GM23338 (cell line): ENCODE results near the gene ATF5.

Source experiments
- CREB1 ChIP-seq: fragments of 250-450 bp; sonication (Bioruptor Pico); IDR thresholded peaks from 2 replicates; pipeline ENCODE4 v1.5.0; 2020; ENCODE audit warnings: low read depth, mild to moderate bottlenecking, moderate library complexity
- EZH2 ChIP-seq: fragments of 200-600 bp; sonication (generic); IDR thresholded peaks from one replicate; pipeline ENCODE4 v1.8.0; 2017; ENCODE audit warnings: antibody characterized with exemption, mild to moderate bottlenecking, low read depth; ENCODE audit not compliant: unreplicated experiment
- EZH2phosphoT487 ChIP-seq: fragments of 200-600 bp; sonication (generic); IDR thresholded peaks from one replicate; pipeline ENCODE4 v1.8.1; 2018; ENCODE audit warnings: antibody characterized with exemption; ENCODE audit not compliant: unreplicated experiment
- POLR2AphosphoS5 ChIP-seq: IDR thresholded peaks from 2 replicates; pipeline ENCODE4 v1.6.1; 2016; ENCODE audit warnings: antibody characterized with exemption, low read depth
- STAT1 ChIP-seq: IDR thresholded peaks from one replicate; pipeline ENCODE4 v1.6.1; 2016; ENCODE audit warnings: antibody characterized with exemption; ENCODE audit not compliant: unreplicated experiment
- ZNF114 ChIP-seq: fragments of 250-450 bp; sonication (Bioruptor Pico); IDR thresholded peaks from 2 replicates; pipeline ENCODE4 v1.5.0; 2020; ENCODE audit warnings: mild to moderate bottlenecking, moderate library complexity
- TF ChIP-seq, protein P1 (sequence below), 2 experiments: fragments of 200-600 bp in 1 of 2; sonication (generic) in 1 of 2; conservative IDR thresholded peaks; 2 replicates each; pipeline versions ENCODE4 v1.5.1 to v1.6.1; 2016 to 2017; ENCODE audit warnings: antibody characterized with exemption in 2 of 2, low read depth in 2 of 2, mild to moderate bottlenecking in 2 of 2, moderate library complexity in 1 of 2
- TF ChIP-seq, protein P2 (sequence below): IDR thresholded peaks from one replicate; pipeline ENCODE4 v1.6.1; 2018; ENCODE audit warnings: antibody characterized with exemption; ENCODE audit not compliant: unreplicated experiment

DNA sequence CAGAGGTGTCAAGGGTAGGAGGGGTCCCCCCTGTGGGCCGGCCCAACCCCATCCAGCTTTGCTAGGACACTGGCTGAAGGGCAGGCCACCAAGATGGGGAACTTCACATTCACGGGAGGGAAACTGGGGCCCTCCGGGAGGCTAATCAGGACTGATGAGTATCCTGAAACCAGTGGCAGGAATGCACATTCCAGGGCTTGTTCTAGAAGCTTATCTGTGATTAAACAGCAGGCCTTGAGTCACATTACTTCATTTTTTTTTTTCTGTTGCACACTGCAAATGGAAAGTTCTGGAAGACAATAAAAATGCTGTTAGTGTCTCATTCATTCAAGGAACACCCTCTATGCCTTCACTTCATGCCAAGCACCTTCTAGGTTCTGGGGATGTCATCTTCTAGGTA lies 47.5 kb downstream of the ATF5 start:
- TF ChIP-seq, protein P1, sequence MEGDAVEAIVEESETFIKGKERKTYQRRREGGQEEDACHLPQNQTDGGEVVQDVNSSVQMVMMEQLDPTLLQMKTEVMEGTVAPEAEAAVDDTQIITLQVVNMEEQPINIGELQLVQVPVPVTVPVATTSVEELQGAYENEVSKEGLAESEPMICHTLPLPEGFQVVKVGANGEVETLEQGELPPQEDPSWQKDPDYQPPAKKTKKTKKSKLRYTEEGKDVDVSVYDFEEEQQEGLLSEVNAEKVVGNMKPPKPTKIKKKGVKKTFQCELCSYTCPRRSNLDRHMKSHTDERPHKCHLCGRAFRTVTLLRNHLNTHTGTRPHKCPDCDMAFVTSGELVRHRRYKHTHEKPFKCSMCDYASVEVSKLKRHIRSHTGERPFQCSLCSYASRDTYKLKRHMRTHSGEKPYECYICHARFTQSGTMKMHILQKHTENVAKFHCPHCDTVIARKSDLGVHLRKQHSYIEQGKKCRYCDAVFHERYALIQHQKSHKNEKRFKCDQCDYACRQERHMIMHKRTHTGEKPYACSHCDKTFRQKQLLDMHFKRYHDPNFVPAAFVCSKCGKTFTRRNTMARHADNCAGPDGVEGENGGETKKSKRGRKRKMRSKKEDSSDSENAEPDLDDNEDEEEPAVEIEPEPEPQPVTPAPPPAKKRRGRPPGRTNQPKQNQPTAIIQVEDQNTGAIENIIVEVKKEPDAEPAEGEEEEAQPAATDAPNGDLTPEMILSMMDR (conservative IDR thresholded peaks at IDR 0.05; ENCODE audit: low read depth in 2 of 2), result no peak
- TF ChIP-seq POLR2AphosphoS5 (no peak), EZH2phosphoT487 (no peak), EZH2 (no peak), CREB1 (CRISPR knock-in tag) (no peak), STAT1 (no peak), ZNF114 (CRISPR knock-in tag) (no peak)
- TF ChIP-seq, protein P2, sequence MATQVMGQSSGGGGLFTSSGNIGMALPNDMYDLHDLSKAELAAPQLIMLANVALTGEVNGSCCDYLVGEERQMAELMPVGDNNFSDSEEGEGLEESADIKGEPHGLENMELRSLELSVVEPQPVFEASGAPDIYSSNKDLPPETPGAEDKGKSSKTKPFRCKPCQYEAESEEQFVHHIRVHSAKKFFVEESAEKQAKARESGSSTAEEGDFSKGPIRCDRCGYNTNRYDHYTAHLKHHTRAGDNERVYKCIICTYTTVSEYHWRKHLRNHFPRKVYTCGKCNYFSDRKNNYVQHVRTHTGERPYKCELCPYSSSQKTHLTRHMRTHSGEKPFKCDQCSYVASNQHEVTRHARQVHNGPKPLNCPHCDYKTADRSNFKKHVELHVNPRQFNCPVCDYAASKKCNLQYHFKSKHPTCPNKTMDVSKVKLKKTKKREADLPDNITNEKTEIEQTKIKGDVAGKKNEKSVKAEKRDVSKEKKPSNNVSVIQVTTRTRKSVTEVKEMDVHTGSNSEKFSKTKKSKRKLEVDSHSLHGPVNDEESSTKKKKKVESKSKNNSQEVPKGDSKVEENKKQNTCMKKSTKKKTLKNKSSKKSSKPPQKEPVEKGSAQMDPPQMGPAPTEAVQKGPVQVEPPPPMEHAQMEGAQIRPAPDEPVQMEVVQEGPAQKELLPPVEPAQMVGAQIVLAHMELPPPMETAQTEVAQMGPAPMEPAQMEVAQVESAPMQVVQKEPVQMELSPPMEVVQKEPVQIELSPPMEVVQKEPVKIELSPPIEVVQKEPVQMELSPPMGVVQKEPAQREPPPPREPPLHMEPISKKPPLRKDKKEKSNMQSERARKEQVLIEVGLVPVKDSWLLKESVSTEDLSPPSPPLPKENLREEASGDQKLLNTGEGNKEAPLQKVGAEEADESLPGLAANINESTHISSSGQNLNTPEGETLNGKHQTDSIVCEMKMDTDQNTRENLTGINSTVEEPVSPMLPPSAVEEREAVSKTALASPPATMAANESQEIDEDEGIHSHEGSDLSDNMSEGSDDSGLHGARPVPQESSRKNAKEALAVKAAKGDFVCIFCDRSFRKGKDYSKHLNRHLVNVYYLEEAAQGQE, result no peak
